Thyroid gland (tissue), 4 donors: Measurements from ENCODE around the gene EBF3.

Experiments
- POLR2A ChIP-seq, 2 donors: fragments of 450-650 bp; IDR thresholded peaks; one replicate each; pipeline ENCODE4 v1.6.1; 2017; ENCODE audit warnings: antibody characterized with exemption in 2 of 2, mild to moderate bottlenecking in 2 of 2, moderate library complexity in 1 of 2
- TF ChIP-seq, protein P1 (sequence below), 6 experiments: fragments of 200-600 bp in 3 of 6; fragments of 450-650 bp in 3 of 6; sonication (generic) in 3 of 6; IDR thresholded peaks; one replicate each; pipeline ENCODE4 v1.5.1; 2016 to 2019; ENCODE audit warnings: antibody characterized with exemption in 6 of 6, mild to moderate bottlenecking in 2 of 6, inconsistent platforms in 1 of 6, moderate library complexity in 1 of 6

DNA sequence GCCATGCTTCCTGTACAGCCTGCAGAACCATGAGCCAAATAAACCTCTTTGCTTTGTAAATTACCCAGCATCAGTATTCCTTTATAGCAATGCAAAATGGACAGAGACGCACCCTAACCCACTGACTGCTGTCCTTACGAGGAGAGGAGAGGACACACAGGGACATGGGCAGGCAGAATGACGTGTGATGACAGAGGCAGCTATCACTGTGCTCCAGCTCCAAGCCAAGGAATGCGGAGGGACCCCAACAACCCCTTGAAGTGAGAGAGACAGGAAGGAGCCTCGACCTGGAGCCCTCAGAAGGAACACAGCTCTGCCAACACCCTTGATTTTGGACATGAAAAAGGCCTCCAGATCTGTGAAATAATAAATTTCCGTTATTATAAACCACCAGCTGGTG lies 46.6 kb upstream of the EBF3 start:
- TF ChIP-seq POLR2A (IDR thresholded peaks at IDR 0.05) = no peak
- TF ChIP-seq, protein P1, sequence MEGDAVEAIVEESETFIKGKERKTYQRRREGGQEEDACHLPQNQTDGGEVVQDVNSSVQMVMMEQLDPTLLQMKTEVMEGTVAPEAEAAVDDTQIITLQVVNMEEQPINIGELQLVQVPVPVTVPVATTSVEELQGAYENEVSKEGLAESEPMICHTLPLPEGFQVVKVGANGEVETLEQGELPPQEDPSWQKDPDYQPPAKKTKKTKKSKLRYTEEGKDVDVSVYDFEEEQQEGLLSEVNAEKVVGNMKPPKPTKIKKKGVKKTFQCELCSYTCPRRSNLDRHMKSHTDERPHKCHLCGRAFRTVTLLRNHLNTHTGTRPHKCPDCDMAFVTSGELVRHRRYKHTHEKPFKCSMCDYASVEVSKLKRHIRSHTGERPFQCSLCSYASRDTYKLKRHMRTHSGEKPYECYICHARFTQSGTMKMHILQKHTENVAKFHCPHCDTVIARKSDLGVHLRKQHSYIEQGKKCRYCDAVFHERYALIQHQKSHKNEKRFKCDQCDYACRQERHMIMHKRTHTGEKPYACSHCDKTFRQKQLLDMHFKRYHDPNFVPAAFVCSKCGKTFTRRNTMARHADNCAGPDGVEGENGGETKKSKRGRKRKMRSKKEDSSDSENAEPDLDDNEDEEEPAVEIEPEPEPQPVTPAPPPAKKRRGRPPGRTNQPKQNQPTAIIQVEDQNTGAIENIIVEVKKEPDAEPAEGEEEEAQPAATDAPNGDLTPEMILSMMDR (IDR thresholded peaks at IDR 0.05) = no peak
